RPMI7951 (cell line): ENCODE results near the gene TAF4. TPM values are rescaled to one million over a fixed set of nuclear protein-coding genes. Genes with fewer than 3 reads are reported as not detected.

Experiments used
- DNase-seq: peaks from one replicate; pipeline ENCODE4 v3.0.0-alpha.2; 2012; ENCODE audit warnings: low read depth
- total RNA-seq: library from RNA; depleted of rRNA; stranded (reverse); fragments of >200 nt; shearing (Covaris generic); gene quantifications from 2 replicates; pipeline ENCODE4 v1.2.3, GENCODE V29; 2014

The TAF4 gene
- total RNA-seq, 1 experiment from 2014 or later, result 6.5 TPM

GRCh38 chr20:62042025-62042820 lies 23.5 kb downstream of the TAF4 start:
- no peak for DNase-seq

GRCh38 chr20:62040933-62041332 lies 24.7 kb downstream of the TAF4 start:
- no peak for DNase-seq

GRCh38 chr20:62040381-62040922 lies 25.2 kb downstream of the TAF4 start:
- DNase-seq, result no peak

DNA sequence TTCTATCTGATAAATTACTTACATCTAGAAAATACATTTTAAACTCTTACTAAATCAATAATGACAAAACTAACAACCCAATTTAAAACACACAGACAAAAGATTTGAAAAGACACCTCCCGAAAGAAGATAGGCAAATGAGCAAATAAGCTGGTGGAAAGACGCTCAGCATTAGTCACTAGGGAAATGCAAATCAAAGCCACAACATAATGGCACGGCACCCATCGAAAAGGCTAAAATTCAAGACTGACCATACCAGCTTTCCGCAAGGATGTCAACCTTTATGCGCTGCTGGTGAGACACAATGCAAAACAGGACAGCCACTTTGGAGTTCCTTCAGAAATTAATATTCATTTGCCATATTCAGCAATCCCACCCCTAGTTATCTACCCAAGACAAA lies 25.9 kb downstream of the TAF4 start:
- DNase-seq, result no peak

GRCh38 chr20:62032609-62033368 lies 32.9 kb downstream of the TAF4 start:
- DNase-seq, result no peak

GRCh38 chr20:62031462-62032092 lies 34.1 kb downstream of the TAF4 start:
- no peak for DNase-seq

DNA sequence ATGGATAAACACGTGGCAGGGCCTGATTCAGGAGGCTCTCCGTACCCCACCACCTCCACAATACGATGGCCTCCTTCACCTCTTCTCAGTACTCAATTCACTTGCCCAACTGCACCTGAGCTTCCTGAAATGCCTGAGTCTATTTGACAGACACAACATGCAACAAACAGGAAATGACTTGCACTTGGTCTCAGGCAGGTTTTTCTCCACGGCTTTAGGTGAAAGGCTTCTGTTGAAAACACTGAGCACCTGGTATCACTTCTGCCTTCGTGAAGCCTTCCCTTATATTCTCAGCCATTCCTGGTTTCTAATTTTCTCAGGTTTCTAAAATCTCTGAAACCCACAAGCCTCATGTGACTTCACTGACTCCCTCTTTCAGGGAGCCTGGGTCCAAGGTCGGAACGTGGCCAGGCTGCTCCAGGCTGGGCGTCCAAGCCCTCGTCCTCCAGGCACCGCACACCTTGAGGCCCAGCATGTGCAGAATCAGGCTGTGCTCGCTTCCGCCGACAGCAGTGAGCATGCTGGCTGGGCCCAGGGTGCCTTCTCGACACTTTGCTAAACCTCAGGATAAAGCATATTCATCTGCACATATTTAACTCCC lies 34.7 kb downstream of the TAF4 start:
- DNase-seq, result no peak

DNA sequence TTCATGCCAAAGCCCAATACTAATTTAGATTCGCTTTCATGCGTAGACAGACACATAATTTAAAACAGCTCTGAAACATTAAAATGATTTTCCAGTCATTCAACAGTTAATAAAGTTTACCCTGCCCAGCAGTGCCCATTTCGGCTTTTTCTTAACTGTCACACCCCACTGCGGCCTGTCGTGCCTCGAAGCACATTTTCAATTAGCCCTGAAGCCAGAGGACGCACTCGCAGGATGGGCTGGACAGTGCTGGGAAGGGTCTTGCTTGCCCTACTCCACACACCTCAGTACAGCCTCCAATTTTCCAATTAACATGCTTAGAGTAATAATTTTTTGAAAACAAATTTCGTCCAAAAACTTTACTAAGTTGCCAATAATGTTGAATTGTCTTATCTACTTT lies 35.3 kb downstream of the TAF4 start:
- DNase-seq, result no peak

DNA sequence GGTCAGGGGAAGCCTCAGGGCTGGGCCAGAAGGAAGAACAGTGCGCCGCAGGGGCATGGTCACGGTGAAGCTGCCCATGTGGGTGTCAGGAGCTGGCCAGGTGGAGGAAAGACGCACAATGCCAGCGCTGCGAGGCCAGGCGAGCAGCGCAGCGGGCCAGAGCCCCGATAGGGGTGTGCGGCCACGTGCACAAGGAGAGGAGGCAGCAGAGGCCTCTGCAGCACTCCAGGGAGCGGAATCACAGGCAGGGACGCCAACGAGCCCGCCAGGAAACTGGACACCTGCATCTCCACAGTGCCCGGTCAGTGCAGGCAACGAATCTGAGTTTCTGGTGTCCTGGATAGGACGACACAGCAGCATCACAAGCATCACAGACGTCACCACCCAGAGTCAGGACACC lies 35.7 kb downstream of the TAF4 start:
- DNase-seq, result no peak

DNA sequence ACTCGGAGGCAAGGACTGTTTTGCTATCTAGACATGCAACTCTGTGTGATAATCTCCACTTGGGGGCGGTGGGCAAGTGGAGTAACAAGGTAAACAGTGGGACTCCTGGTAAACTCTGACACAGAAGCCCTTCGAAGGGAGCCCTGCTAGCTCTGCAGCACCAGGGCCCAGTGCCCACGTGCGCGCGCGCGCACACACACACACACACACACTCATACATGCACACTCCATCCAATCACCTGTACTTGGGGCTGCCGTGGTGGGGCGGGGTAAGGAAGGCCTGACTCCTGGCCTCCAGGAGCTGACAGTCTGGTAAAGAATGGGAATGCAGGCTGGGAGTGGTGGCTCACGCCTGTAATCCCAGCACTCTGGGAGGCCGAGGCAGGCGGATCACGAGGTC lies 36.4 kb downstream of the TAF4 start:
- no peak for DNase-seq

GRCh38 chr20:62028384-62028783 lies 37.3 kb downstream of the TAF4 start:
- no peak for DNase-seq

DNA sequence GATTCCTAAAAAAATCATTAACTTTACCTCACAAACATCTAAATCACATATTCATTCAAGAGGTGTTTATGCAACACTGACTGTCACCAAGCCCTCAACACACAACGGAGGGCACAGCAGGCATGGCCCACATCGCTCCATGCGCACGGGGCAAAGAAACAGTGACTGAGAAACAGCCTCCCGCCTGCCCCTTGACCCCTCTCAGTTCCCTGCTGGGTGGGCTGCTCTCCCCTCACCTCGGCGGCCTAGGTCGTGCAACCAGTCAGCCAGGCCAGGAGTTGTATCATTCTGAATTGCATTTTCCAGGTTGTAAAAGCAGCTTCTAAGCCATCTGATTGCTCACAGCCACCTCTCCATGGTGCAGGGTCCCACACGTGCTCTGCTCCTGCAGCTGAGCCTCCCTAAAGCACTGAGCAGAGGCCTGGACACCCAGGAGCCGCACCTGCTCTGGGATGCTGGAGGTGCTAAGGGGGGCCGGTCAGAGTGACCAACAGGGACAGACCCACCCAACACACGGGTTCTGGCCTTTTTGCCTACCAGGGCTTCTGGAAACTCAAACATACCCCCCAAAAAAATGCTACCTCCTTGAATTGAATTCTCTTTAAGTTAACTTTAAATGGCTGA lies 37.9 kb downstream of the TAF4 start:
- DNase-seq, result no peak

DNA sequence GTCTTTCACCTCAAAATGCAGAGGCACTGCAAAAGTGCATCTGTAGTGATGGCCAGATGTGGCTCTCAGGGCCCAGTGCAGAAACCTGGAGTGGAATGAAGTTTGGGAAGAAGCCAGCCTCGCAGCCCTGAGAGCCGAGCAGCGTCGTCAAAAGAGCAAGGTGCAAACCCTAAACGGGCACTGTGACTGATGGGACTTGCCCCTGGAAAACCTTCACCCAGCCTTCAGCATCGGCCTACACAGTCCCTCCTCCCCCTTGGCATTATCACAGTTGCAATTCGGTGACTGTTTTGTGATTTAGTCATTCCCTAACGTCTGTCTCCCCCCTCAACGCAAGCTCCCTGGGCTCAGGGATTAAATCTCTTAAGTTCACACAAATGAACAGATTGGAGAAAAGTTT lies 38.6 kb downstream of the TAF4 start:
- DNase-seq, result no peak

- DNase-seq, result no peak
Measured at GRCh38 chr20:62026564-62026856, 39.2 kb downstream of the TAF4 start.

DNA sequence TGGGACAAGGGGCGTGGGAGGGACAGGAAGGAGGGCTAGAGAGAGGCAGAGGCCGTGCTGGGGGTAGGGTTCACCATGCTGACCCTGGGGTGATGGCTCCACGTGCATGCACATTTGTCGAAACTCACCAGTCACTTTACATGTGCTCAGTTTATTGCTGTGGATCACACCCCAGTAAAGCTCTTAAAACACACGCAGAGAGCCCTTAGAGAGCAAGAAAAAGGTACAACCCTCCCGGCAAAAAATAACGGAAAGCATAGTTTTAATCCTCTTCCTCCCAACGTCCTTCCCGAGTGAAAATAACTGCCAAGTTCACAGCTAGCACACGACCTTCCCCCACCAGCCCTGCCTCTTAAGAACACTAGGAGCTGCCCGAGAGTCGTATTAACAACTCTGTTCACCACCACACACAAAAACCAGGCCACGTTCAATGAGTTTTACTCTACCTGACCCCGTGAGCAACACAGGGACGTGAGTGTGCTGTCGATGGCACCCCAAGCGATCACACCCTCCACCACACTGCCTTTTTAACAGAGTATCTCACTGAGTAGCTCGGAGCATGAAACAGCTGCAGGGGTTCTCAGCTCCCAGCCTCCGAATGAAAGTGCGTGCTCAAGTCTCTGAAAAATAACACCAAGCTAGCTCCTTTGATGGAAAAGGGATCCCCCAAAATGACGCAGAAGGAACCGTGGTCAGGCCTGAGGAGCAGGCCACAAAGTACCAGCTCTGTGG lies 39.7 kb downstream of the TAF4 start:
- peak; percentile 79 for DNase-seq

GRCh38 chr20:62025394-62025793 lies 40.3 kb downstream of the TAF4 start:
- DNase-seq, result peak; percentile 90

DNA sequence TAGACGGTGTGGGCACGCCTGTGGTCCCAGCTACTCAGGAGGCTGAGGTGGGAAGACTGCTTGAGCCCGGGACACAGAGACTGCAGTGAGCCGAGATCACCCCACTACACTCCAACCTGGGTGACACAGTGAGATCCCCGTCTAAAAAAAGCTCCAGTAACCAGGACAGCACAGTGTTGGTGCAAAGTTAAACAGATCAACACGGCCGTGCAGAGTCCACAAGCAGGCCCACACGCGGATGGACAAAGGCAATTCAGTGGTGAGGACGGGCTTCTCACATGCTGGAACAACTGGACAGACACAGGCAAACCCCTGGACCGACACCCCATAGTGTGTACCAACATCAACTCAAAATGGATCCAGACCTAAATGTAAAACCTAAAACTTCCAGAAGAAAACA lies 41.7 kb downstream of the TAF4 start:
- DNase-seq, result no peak

DNA sequence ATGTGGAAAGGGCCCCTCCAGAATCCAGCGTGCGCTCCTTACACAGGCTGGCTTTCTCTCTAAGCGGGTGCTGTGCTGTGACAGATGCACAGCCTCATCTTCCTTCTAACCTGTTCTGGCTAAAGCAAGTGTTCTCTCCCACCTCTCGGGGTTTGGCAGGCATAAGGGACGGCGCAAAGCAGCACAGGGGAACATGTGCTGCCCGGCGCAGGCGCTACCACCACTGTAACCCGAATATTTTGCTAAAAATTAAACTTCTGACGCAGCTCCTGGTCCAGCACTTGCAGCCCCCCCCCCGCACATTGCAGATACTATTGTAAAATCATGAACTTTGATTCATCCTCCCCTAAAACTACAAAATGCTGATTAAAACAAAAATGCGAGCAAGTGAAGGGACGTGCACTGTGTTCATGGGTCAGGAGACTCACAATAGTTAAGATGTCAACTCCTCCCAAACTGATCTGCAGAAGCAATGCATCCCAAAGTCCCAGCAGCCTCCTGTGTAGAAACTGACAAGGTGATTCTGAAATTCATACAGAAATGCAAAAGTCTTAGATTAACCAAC lies 43.0 kb downstream of the TAF4 start:
- DNase-seq, result no peak

GRCh38 chr20:62021793-62022385 lies 43.8 kb downstream of the TAF4 start:
- no peak for DNase-seq

- DNase-seq, result no peak
Measured at GRCh38 chr20:62020935-62021701, 44.6 kb downstream of the TAF4 start.
